SJSA1 (cell line): ENCODE results near the gene CHST9. TPM values are rescaled to one million over a fixed set of nuclear protein-coding genes. Genes with fewer than 3 reads are reported as not detected.
A peak's percentile ranks its signal among the peaks of the same experiment; 100 is the strongest.
"Not testable (repeated sequence)": the region's sequence is repeated elsewhere in the genome, so short reads cannot be mapped to it uniquely, and the experiment has no call there.

Experiments used
- DNase-seq, 2 experiments: peaks; one replicate each; pipeline ENCODE4 v3.0.0-alpha.2; 2015 to 2020; ENCODE audit warnings: low spot score in 2 of 2, low read depth in 1 of 2
- H3K27ac ChIP-seq: fragments of 250-450 bp; sonication (Bioruptor Pico); 2 replicates; pipeline ENCODE4 v1.5.1; 2020; ENCODE audit warnings: mild to moderate bottlenecking, moderate library complexity
- H3K27me3 ChIP-seq: fragments of 250-450 bp; sonication (Bioruptor Pico); replicated peaks from 2 replicates; pipeline ENCODE4 v1.5.1; 2020; ENCODE audit warnings: mild to moderate bottlenecking, moderate library complexity
- H3K36me3 ChIP-seq: fragments of 250-450 bp; sonication (Bioruptor Pico); 2 replicates; pipeline ENCODE4 v1.5.1; 2020; ENCODE audit warnings: mild to moderate bottlenecking
- H3K4me1 ChIP-seq: fragments of 250-450 bp; sonication (Bioruptor Pico); replicated peaks from 2 replicates; pipeline ENCODE4 v1.6.1; 2021; ENCODE audit warnings: mild to moderate bottlenecking
- H3K4me3 ChIP-seq: fragments of 250-450 bp; sonication (Bioruptor Pico); 2 replicates; pipeline ENCODE4 v1.5.1; 2020; ENCODE audit warnings: mild to moderate bottlenecking
- H3K9me3 ChIP-seq: fragments of 250-450 bp; sonication (Bioruptor Pico); replicated peaks from 2 replicates; pipeline ENCODE4 v1.5.1; 2020; ENCODE audit warnings: mild to moderate bottlenecking
- total RNA-seq: library from RNA; depleted of rRNA; stranded (reverse); fragments of >200 nt; shearing (Covaris generic); gene quantifications from 2 replicates; pipeline ENCODE4 v1.2.3, GENCODE V29; 2014

The CHST9 gene
- total RNA-seq, 1 experiment from 2014 or later: not detected

DNA sequence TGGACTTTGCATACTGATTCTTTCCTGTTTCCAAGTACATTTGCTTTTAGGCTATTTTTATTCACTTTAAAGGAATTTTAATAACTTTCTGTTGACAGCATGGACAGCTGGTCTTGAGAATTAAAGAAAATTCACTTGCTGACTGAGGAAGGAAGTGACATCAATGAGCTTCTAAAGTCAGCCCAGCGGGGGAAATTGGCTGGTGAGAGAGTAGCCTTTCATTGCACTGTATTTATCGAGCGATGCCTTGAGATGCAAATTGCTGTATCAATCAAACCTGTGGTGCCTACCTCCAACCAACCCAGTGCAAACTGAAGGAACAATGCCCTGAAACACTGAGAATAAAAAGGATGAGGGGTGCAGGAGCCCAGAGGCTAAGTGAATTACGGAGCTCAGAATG lies 228.2 kb downstream of the CHST9 start:
- no peaks in the 10 kb centered on the region for H3K27me3 ChIP-seq
- no peaks in the 10 kb centered on the region for H3K36me3 ChIP-seq
- no peaks in the 10 kb centered on the region for H3K9me3 ChIP-seq
- DNase-seq: no peak
- H3K27ac ChIP-seq: no peak overlapping the region
- H3K4me1 ChIP-seq: no peaks in the 10 kb centered on the region
- no peak overlapping the region for H3K4me3 ChIP-seq

DNA sequence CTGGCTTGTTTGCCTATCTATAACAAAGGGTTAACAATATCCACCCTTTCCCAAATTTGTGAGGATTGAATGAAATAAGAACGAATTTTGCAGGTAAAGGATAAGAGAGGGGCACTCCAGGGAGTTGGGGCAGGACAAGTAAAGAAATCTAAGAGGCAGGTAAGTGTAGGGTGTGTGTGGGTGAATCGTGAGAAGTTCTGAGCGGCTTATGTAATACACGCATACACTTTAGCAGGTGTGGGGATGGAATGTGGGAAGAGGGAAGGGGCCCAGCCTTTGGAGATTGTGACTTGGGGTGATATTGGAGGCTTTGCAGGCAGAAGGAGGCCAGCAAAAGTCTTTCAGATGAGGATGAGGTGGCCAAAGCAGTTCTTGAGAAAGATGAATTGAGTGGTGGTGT lies 236.4 kb downstream of the CHST9 start:
- Histone ChIP-seq H3K36me3 (no peaks in the 10 kb centered on the region), H3K4me3 (no peak overlapping the region), H3K27me3 (no peaks in the 10 kb centered on the region), H3K27ac (no peak overlapping the region), H3K9me3 (no peaks in the 10 kb centered on the region), H3K4me1 (no peaks in the 10 kb centered on the region)
- DNase-seq: no peak

DNA sequence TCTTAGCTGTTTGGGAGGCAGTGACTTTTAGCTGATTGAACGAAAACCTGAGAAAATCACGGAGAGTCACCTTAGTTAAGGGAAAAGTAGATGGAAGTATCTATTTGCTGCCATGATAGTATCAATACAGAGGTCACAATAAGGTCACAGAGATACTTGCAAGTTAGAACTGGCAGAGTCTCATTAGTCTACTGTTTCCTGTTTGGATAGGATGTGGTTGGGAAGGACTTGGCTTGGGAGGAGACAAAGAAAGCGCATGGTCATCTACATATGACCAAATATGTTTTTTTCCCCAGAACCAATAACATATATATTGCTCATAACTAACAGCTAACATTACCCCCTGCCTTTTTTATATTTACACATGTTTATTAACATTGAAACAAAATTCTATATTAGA lies 241.2 kb downstream of the CHST9 start:
- Histone ChIP-seq H3K4me1 (no peaks in the 10 kb centered on the region), H3K9me3 (no peaks in the 10 kb centered on the region), H3K36me3 (no peaks in the 10 kb centered on the region), H3K27ac (no peak overlapping the region), H3K27me3 (no peaks in the 10 kb centered on the region), H3K4me3 (no peak overlapping the region)
- no peak for DNase-seq

DNA sequence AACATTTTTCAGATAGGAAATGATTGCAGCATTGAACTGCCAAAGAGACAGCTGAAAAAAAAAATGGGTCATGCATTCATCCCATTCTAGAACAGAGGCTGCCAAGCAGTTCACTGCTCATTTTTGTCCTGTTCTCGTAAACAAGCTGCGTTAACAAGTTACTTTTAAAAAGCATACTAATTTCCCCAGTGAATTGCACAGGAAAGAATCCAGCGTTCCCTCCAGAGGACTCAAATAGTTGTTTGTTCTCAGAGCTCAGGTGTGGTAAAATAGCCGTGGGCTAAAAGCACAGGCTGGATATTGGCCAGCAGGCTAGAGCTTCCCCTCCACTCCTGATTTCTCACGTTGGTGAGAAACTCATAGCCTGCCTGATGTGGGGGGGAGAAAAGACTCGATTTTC lies 243.5 kb downstream of the CHST9 start:
- Histone ChIP-seq H3K4me3 (no peak overlapping the region), H3K9me3 (no peaks in the 10 kb centered on the region)
- no peak for DNase-seq

DNA sequence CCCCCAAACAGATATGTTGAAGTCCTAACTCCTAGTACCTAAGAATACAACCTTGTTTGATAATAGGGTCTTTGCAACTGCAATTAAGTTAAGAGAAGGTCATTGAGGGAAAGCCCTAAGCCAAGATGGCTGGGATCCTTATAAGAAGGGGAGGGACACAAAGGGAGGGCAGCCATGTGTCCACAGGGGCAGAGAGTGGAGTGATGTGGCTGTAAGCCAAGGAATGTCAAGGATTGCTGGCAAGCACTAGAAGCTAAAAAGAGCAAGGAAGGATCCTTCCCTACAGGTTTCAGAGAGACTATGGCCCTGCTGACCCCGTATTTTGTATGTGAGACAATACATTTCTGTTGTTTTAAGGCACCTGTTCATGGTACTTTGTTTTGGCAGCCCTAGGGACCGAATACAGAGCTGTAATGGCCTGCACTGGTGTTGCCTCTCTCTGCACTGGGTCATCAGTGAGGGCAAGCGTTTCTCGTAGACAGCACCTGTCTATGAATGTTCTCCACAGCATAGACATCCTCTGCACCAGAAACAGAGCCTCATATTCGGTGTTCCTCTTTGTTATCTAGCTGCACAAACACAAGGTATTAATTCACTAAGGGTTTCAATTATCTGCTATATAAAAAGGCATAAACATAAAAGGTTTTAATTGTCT lies 244.2 kb downstream of the CHST9 start:
- Histone ChIP-seq H3K4me1 (no peaks in the 10 kb centered on the region), H3K36me3 (no peaks in the 10 kb centered on the region), H3K27ac (no peak overlapping the region), H3K4me3 (no peak overlapping the region), H3K9me3 (no peaks in the 10 kb centered on the region), H3K27me3 (0 out of 2 replicates have a peak, but pooled peaks cover 1% of the 10 kb centered on the region)
- DNase-seq: no peak

More for the DNA sequence above, 243.5 kb downstream of the CHST9 start:
- no peaks in the 10 kb centered on the region for H3K27me3 ChIP-seq
- H3K27ac ChIP-seq: no peak overlapping the region
- no peaks in the 10 kb centered on the region for H3K4me1 ChIP-seq
- no peaks in the 10 kb centered on the region for H3K36me3 ChIP-seq

DNA sequence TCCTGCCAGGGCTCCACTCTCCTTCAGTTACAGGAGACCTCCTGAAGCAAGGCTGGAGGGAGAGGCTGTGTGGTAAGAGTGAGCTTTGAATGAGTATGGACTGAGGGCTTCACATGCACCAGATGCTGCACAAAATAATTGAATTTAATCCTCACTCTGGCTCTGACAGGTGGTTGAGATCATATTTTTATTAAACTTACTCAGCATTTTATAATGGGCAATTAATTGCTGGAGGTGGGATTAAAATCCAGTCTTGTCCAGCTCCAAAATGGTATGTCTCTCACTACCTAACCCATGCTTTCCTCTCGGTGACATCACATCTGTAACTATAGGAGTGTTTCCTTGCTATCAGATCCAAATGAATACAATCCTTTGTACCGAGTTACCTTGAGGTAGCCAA lies 253.4 kb downstream of the CHST9 start:
- Histone ChIP-seq H3K27ac (no peak overlapping the region), H3K9me3 (no peaks in the 10 kb centered on the region), H3K36me3 (no peaks in the 10 kb centered on the region), H3K4me1 (no peaks in the 10 kb centered on the region), H3K27me3 (0 out of 2 replicates have a peak, but pooled peaks cover 3% of the 10 kb centered on the region), H3K4me3 (no peak overlapping the region)
- no peak for DNase-seq

DNA sequence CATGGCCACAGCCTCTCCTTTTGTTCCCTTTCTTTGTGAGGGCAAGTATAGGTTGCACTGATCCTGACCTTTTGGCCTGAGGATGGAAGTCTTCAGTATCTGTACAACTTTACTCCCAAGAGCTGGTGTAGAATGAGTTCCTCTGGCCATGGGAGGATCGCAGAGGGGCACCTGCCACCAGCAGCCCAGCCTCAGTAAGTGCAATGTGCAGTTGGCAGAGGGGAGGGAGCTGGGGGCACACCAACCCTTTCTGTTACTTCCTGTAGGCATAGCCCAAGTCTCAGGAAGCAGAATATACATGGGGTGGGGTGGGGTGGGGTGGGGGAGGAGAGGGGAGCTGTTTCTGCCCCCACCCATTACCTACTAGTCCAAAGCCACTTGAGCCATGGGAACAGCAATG lies 254.5 kb downstream of the CHST9 start:
- no peak overlapping the region for H3K27ac ChIP-seq
- H3K4me3 ChIP-seq: no peak overlapping the region
- H3K9me3 ChIP-seq: no peaks in the 10 kb centered on the region
- H3K4me1 ChIP-seq: no peaks in the 10 kb centered on the region
- H3K27me3 ChIP-seq: no peaks in the 10 kb centered on the region
- no peaks in the 10 kb centered on the region for H3K36me3 ChIP-seq
- DNase-seq: no peak

DNA sequence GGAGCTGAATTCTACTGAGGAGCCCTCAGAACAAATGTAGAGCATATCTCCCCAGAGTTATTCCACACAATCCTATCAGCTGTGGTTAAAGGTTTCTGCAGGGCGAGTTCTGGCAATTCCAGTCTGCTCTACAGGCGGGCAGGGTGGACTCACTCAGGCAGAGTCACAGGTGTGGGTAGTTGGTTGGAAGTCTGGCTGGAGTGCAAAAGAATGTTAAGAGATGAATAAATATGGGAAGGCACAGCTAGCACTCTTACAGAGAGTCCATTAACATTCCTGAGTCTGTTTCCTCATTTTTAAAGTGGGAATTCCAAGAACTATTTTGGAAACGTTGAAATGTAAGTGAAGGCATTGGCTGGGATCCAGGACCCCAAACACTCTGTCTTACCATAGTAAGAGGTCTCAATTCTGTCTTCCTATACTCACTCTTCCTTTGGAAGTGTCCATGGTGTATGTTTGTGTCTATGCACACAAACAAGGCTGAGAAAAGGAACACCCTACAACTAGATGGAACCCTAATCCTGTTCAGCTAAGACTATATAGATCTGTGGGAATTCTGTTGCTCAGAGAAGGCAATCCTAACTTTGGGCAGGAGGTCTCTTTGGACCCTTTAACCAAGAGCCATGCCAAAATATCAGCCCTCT lies 256.3 kb downstream of the CHST9 start:
- Histone ChIP-seq H3K4me1 (no peaks in the 10 kb centered on the region), H3K36me3 (no peaks in the 10 kb centered on the region), H3K9me3 (no peaks in the 10 kb centered on the region), H3K27me3 (no peaks in the 10 kb centered on the region), H3K4me3 (no peak overlapping the region), H3K27ac (no peak overlapping the region)
- DNase-seq: no peak

DNA sequence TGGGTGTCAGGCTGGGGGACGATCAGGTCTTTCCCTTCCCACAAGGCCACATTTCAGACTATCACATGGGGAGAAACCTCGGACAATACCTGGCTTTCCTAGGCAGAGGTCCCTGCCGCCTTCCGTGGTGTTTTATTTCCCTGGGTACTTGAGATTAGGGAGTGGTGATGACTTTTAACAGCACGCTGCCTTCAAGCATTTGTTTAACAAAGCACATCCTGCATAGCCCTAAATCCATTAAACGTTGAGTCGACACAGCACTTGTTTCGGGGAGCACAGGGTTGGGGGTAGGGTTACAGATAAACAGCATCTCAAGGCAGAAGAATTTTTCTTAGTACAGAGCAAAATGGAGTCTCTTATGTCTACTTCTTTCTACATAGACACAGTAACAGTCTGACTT lies 257.3 kb downstream of the CHST9 start:
- H3K27me3 ChIP-seq, H3K4me3 ChIP-seq, H3K9me3 ChIP-seq, H3K36me3 ChIP-seq, DNase-seq, H3K27ac ChIP-seq, H3K4me1 ChIP-seq: not testable (repeated sequence)

DNA sequence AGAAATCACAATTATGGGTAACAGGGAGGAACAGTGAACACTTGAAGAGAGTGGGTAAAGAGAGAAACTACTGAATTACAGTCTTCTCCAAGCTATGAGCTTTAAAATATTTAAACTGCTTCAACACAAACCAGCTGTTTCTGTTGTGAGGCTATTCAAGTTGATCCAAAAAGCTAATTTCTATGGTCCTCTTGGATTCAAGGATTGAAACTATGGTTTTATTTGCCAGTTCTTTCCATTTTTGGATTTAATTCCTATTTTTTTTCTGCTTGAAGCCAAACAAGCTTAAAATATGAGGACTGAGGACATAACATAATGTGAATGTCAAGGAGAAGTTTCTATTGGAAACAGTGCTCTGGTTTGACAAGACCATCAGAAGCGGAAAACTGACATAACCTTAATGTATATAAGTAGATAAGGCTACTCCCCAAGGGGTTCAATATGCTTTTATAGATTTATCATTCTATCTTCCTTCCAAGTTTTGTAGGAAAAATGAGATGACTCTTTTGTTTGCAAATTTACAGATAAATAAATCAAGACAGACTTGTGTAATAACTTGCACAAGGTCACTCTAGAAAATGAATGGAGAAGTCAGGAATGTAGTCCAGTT lies 258.9 kb downstream of the CHST9 start:
- no peak for DNase-seq
- Histone ChIP-seq H3K36me3 (no peaks in the 10 kb centered on the region), H3K27me3 (no peaks in the 10 kb centered on the region), H3K4me1 (no peaks in the 10 kb centered on the region), H3K4me3 (no peak overlapping the region), H3K9me3 (no peaks in the 10 kb centered on the region), H3K27ac (no peak overlapping the region)

DNA sequence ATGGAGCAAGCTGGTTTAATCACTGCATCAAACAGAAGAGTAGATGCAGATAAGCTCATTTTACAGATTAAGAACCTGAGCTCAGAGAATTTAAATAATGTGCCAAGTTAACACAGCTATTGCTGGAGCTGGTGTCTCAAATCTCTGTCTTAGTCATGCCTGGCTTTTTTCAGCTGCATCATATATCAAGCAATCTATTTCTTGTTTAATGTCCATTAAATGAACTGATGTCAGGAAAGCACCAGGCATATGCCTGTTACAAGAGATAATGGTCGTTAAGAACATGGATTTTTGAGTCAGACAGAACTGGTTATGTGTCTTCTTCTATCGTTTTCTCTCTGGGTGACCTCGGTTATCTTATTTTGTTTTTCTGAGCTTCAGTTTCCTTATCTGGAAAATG lies 259.8 kb downstream of the CHST9 start:
- H3K36me3 ChIP-seq: no peaks in the 10 kb centered on the region
- no peaks in the 10 kb centered on the region for H3K27me3 ChIP-seq
- no peak overlapping the region for H3K4me3 ChIP-seq
- H3K4me1 ChIP-seq: no peaks in the 10 kb centered on the region
- no peak for DNase-seq
- H3K27ac ChIP-seq: no peak overlapping the region
- H3K9me3 ChIP-seq: no peaks in the 10 kb centered on the region

DNA sequence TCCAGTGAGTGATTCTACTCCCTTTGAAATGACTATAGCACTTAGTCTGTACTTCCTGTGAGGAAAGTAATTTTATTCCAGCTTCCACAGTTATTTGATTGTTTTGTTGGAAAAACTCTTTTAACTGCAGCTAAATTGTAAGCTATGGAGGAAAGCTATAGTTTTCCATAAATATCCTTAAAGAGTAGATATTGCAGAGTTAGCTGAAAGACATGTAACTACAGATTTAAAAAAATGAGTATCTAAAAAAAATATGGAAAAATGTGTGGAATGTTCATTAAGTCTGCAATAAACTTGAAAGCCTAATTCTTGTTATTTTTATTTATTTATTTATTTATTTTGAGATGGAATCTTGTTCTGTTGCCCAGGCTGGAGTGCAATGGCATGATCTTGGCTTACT lies 262.8 kb downstream of the CHST9 start:
- H3K4me1 ChIP-seq: no peaks in the 10 kb centered on the region
- H3K27ac ChIP-seq: no peak overlapping the region
- no peak for DNase-seq
- H3K27me3 ChIP-seq: no peaks in the 10 kb centered on the region
- no peaks in the 10 kb centered on the region for H3K36me3 ChIP-seq
- H3K9me3 ChIP-seq: no peaks in the 10 kb centered on the region
- no peak overlapping the region for H3K4me3 ChIP-seq

DNA sequence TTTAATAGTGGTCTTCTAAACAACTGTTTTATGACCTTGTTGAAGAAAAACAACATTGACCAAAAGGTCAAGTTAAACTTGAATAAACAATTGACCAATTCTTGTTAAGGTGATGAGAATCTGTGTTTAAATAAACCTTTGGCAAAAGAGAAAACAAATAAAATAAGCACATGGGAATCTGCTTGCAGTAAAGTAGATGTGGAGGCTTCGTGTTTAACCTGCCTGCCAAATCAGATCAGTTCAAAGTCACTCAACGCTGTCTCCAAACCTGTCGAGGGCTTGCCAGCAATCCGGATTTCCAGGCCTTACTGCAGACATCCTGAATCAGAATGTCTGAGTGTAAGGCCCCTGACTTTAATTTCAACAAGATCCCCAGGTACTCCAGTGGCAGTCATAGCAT lies 264.5 kb downstream of the CHST9 start:
- H3K36me3 ChIP-seq: no peaks in the 10 kb centered on the region
- H3K4me3 ChIP-seq: no peak overlapping the region
- no peaks in the 10 kb centered on the region for H3K27me3 ChIP-seq
- no peaks in the 10 kb centered on the region for H3K4me1 ChIP-seq
- no peak overlapping the region for H3K27ac ChIP-seq
- DNase-seq: no peak
- H3K9me3 ChIP-seq: no peaks in the 10 kb centered on the region

DNA sequence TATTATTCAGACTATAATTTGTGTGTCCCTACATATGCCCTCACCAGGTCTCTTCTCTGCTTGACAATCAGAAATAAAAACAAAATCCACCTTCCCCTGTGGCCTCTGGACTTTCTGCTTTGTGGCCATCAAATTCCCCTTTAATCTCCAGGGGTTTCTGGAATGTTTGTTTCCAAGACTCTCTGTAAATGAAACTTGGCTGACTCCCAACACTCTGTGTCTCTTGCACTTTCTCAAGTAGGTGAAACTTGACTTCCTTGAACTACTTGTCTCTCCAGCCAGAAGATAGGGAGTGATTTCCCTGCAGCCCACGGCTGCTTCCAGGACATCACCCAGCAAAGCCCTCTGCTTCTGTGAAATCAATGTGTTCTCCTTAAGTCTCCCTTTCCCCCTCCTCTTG lies 265.5 kb downstream of the CHST9 start:
- Histone ChIP-seq H3K27me3 (no peaks in the 10 kb centered on the region), H3K4me1 (no peaks in the 10 kb centered on the region), H3K9me3 (no peaks in the 10 kb centered on the region), H3K27ac (no peak overlapping the region), H3K36me3 (no peaks in the 10 kb centered on the region), H3K4me3 (no peak overlapping the region)
- DNase-seq: peak in 1 of 2 experiments; percentile 2
